HG03135 (cell line): ENCODE results near the gene RPL21.
"Not testable (repeated sequence)": the region's sequence is repeated elsewhere in the genome, so short reads cannot be mapped to it uniquely, and the experiment has no call there.

Experiments
- ATAC-seq: cut with Tn5 transposase; IDR thresholded peaks from one replicate; pipeline ENCODE4 v1.9.1; 2021; ENCODE audit warnings: mild to moderate bottlenecking, moderate library complexity; ENCODE audit not compliant: unreplicated experiment

The RPL21 gene

GRCh38 chr13:27283906-27284493 lies 32.6 kb downstream of the RPL21 start:
- no peak for ATAC-seq

- ATAC-seq: no peak
These were observed 37.0 kb downstream of the RPL21 start for GRCh38 chr13:27288392-27288791.

- ATAC-seq: no peak
These were observed 37.8 kb downstream of the RPL21 start for GRCh38 chr13:27289011-27289665.

GRCh38 chr13:27290715-27291114 lies 39.4 kb downstream of the RPL21 start:
- no peak for ATAC-seq

GRCh38 chr13:27291967-27292366 lies 40.6 kb downstream of the RPL21 start:
- ATAC-seq: not testable (repeated sequence)

- ATAC-seq: no peak
These were observed 41.8 kb downstream of the RPL21 start for GRCh38 chr13:27293076-27293691.

- no peak for ATAC-seq
These were observed 42.6 kb downstream of the RPL21 start for GRCh38 chr13:27293873-27294515.

GRCh38 chr13:27295096-27295495 lies 43.7 kb downstream of the RPL21 start:
- ATAC-seq: no peak

- ATAC-seq: no peak
These were observed 44.3 kb downstream of the RPL21 start for GRCh38 chr13:27295660-27296059.

GRCh38 chr13:27296496-27296895 lies 45.1 kb downstream of the RPL21 start:
- no peak for ATAC-seq

- no peak for ATAC-seq
These were observed 47.5 kb downstream of the RPL21 start for GRCh38 chr13:27298849-27299248.

GRCh38 chr13:27300406-27300805 lies 49.0 kb downstream of the RPL21 start:
- ATAC-seq: not testable (repeated sequence)

- no peak for ATAC-seq
These were observed 49.7 kb downstream of the RPL21 start for GRCh38 chr13:27300941-27301586.

- no peak for ATAC-seq
These were observed 51.4 kb downstream of the RPL21 start for GRCh38 chr13:27302643-27303262.

- no peak for ATAC-seq
These were observed 52.7 kb downstream of the RPL21 start for GRCh38 chr13:27304099-27304498.

- ATAC-seq: no peak
These were observed 53.3 kb downstream of the RPL21 start for GRCh38 chr13:27304611-27305010.
